Naive thymus-derived CD8-positive, alpha-beta T cell (primary cell): ENCODE measurements around the gene HEATR5B. TPM values are rescaled to one million over a fixed set of nuclear protein-coding genes. Genes with fewer than 3 reads are reported as not detected.

Source experiments
- ATAC-seq, 2 donors: fragments of 150-1000 bp; cut with Tn5 transposase in 1 of 2; sonication (Bioruptor Pico), chemical (Tn5 transposase) in 1 of 2; 1 replicate in 1 of 2; 2 replicates in 1 of 2; pipeline ENCODE4 v1.10.0; 2021; ENCODE audit warnings: mild to moderate bottlenecking in 2 of 2, moderate library complexity in 2 of 2
- POLR2A ChIA-PET: fragments of 350-600 bp; sonication (Branson Sonifier 250); formaldehyde crosslinking; loops from one replicate; lab custom pipeline; 2021; ENCODE audit warnings: antibody characterized with exemption; lab: Charles Lee
- DNase-seq, 10 donors: peaks; one replicate each; pipeline versions ENCODE4 v3.0.0 to v3.0.0-alpha.2; 2020 to 2022
- H3K27ac Mint-ChIP-seq, 10 donors: one replicate each; pipeline ENCODE4 v1.8.0; 2020 to 2022; ENCODE audit warnings: mild to moderate bottlenecking in 10 of 10, mixed read lengths in 10 of 10, moderate library complexity in 4 of 10, inconsistent platforms in 1 of 10
- H3K27me3 Mint-ChIP-seq, 5 donors: one replicate each; pipeline ENCODE4 v1.8.0; 2021 to 2022; ENCODE audit warnings: mixed read lengths in 5 of 5
- H3K36me3 Mint-ChIP-seq, 3 donors: one replicate each; pipeline ENCODE4 v1.8.0; 2020 to 2022; ENCODE audit warnings: mixed read lengths in 3 of 3, mild to moderate bottlenecking in 2 of 3, inconsistent platforms in 1 of 3
- H3K4me1 Mint-ChIP-seq, 4 donors: one replicate each; pipeline ENCODE4 v1.8.0; 2021 to 2022; ENCODE audit warnings: mixed read lengths in 4 of 4
- H3K4me3 Mint-ChIP-seq, 10 donors: one replicate each; pipeline ENCODE4 v1.8.0; 2020 to 2022; ENCODE audit warnings: mild to moderate bottlenecking in 10 of 10, mixed read lengths in 10 of 10, moderate library complexity in 6 of 10, inconsistent platforms in 1 of 10
- H3K9me3 Mint-ChIP-seq, 9 donors: one replicate each; pipeline ENCODE4 v1.8.0; 2020 to 2022; ENCODE audit warnings: mixed read lengths in 9 of 9, mild to moderate bottlenecking in 3 of 9, inconsistent platforms in 1 of 9, moderate library complexity in 1 of 9
- polyA plus RNA-seq, 3 donors: library from polyadenylated mRNA; unstranded; fragments of 300-500 nt; fragmentation: Illumina TruSeq; gene quantifications; one replicate each; pipeline ENCODE4 v1.2.3, GENCODE V29; 2021
- total RNA-seq, 8 experiments: library from RNA in 2 of 8; stranded (reverse) in 2 of 8; gene quantifications; one replicate each; pipeline ENCODE4 v1.2.3 and lab custom pipeline; 2021 to 2026

Gene HEATR5B
- total RNA-seq: 10 to 100 TPM; 36.6 to 40.2 TPM
- 10 to 100 TPM in 1 of 3 donors, 1 to 10 TPM in 2; 5.1 to 10.1 (median 7.1) TPM for polyA plus RNA-seq
- 62.2 to 132 (median 102) reads per million in 6 experiments for total RNA-seq (lab: John Stamatoyannopoulos, UW)

GRCh38 chr2:37083873-37084794, at the start of gene HEATR5B, which contains the start of gene GPATCH11:
TSS of gene HEATR5B (minus strand) at chr2:37084372. CDS start at chr2:37083414, 958 bp downstream.
TSS of gene GPATCH11 (plus strand) at chr2:37084518. CDS start at chr2:37088382, 3,864 bp downstream.
- H3K4me1 Mint-ChIP-seq: peaks cover 13 to 52% (median 21%) of the 10 kb centered on the region in 4 donors
- no peaks in the 10 kb centered on the region for H3K9me3 Mint-ChIP-seq
- H3K27me3 Mint-ChIP-seq: no peaks in the 10 kb centered on the region
- ATAC-seq: peak; percentile 84 to 90
- peaks cover 0 to 27% (median 11%) of the 10 kb centered on the region in 3 donors for H3K36me3 Mint-ChIP-seq
- DNase-seq: peak; percentile 84 to 95 (median 91)
- H3K4me3 Mint-ChIP-seq: no peak within 1 kb of the TSS
- peak within 1 kb of the TSS in 1 of 10 donors; percentile 35 for H3K27ac Mint-ChIP-seq
- POLR2A ChIA-PET: interaction anchor here (0.8 to 2.2 kb wide), 3 partner anchors 73 to 147 kb away, joined by 3 to 8 read pairs (median 4); partner anchors contain the start of genes CEBPZ, EIF2AK2, NDUFAF7 and STRN

DNA sequence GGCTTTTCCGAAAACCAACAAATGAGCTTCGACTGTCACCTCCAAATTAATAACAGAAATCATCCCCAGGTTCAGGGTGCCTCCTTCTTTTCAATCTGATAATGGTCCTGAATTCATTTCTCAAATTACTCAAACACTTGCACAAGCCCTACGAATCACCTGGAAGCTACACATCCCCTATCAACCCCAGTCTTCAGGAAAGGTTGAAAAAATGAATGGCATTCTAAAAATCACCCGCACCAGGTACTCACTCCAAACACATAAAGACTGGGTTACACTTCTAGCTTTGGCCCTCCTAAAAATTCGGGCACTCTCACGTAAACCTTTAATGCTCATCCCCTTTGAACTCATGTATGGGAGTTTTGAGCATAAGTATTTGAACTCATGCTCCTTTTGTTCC, 48.7 kb upstream of the HEATR5B start:
- DNase-seq (no peak), ATAC-seq (no peak)
- H3K4me1 Mint-ChIP-seq: peaks cover 3 to 13% (median 6%) of the 10 kb centered on the region in 4 donors
- POLR2A ChIA-PET: interaction anchor here (1.2 kb wide), 1 partner anchor 23 kb away, joined by 4 read pairs; the partner anchor contains the start of gene EIF2AK2
- H3K36me3 Mint-ChIP-seq: peaks cover 20 to 49% (median 30%) of the 10 kb centered on the region in 3 donors
- no peak overlapping the region for H3K4me3 Mint-ChIP-seq
- no peaks in the 10 kb centered on the region for H3K27me3 Mint-ChIP-seq
- H3K9me3 Mint-ChIP-seq: peaks cover 0 to 2% (median 0%) of the 10 kb centered on the region in 9 donors
- peak overlapping the region in 1 of 10 donors; percentile 28 for H3K27ac Mint-ChIP-seq

- no peaks in the 10 kb centered on the region for H3K27me3 Mint-ChIP-seq
- no peak overlapping the region for H3K4me3 Mint-ChIP-seq
- H3K9me3 Mint-ChIP-seq: no peaks in the 10 kb centered on the region
- peaks cover 8 to 88% (median 51%) of the 10 kb centered on the region in 3 donors for H3K36me3 Mint-ChIP-seq
- H3K27ac Mint-ChIP-seq: peak overlapping the region in 3 of 10 donors; percentile 7 to 75 (median 53)
- H3K4me1 Mint-ChIP-seq: peaks cover under 1 to 12% (median 2%) of the 10 kb centered on the region in 4 donors
- POLR2A ChIA-PET: no interaction called here
- DNase-seq (no peak), ATAC-seq (no peak)
These were observed 41.2 kb upstream of the HEATR5B start for GRCh38 chr2:37125416-37125815.

DNA sequence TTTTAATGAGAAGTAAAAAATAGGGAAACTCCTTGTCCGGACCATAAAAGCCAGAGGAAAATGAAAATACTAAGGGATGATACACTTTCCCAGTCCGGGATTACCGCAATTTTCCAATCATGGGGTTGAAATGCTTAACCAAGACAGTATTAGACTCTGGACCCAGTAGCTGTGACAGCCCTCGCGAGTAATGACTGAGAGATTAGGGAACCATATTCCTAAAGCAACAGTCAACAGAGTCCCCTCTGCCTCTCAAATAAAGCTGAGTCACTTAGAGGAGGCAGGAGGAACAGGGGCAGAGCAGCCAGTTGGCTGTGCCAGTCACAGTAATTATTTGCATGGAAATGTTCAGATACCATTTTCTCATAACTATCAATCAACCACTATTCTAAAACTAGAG, 35.0 kb upstream of the HEATR5B start:
- no peaks in the 10 kb centered on the region for H3K9me3 Mint-ChIP-seq
- no peak overlapping the region for H3K4me3 Mint-ChIP-seq
- POLR2A ChIA-PET: no interaction called here
- DNase-seq (no peak), ATAC-seq (no peak)
- peak overlapping the region in 2 of 10 donors; percentile 1 to 27 for H3K27ac Mint-ChIP-seq
- H3K36me3 Mint-ChIP-seq: peaks cover 0 to 77% (median 22%) of the 10 kb centered on the region in 3 donors
- peaks cover 0 to 4% (median 0%) of the 10 kb centered on the region in 4 donors for H3K4me1 Mint-ChIP-seq
- H3K27me3 Mint-ChIP-seq: no peaks in the 10 kb centered on the region

GRCh38 chr2:37117566-37117965, 33.4 kb upstream of the HEATR5B start:
- peaks cover 0 to 4% (median 0%) of the 10 kb centered on the region in 4 donors for H3K4me1 Mint-ChIP-seq
- DNase-seq: no peak
- H3K4me3 Mint-ChIP-seq: no peak overlapping the region
- POLR2A ChIA-PET: no interaction called here
- no peak for ATAC-seq
- H3K27ac Mint-ChIP-seq: peak overlapping the region in 3 of 10 donors; percentile 11 to 81 (median 43)
- H3K9me3 Mint-ChIP-seq: no peaks in the 10 kb centered on the region
- peaks cover 0 to 78% (median 16%) of the 10 kb centered on the region in 3 donors for H3K36me3 Mint-ChIP-seq
- H3K27me3 Mint-ChIP-seq: no peaks in the 10 kb centered on the region

DNA sequence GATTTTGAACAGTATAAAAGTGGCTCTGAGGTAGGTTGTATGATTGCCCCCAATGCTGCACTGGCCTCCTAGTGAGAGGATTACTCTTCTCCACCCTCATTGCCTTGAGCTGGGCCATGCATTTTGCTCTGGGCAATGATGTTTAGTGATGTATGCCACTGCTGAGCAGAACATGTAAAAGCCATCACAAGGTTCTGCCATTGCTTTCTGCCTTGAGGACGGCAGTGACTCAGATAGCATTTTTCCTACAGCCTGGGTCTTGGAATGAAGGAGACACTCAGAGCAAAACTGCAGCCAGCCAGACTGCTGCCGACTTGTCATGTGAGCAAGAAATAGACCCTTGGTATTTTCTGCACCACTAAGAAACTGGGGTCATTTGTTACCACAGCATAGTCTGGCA, 27.8 kb upstream of the HEATR5B start:
- Mint-ChIP-seq H3K9me3 (no peaks in the 10 kb centered on the region), H3K27ac (no peak overlapping the region), H3K4me3 (no peak overlapping the region), H3K36me3 (peaks cover 4 to 77% (median 18%) of the 10 kb centered on the region in 3 donors), H3K27me3 (no peaks in the 10 kb centered on the region), H3K4me1 (peaks cover 0 to 4% (median 0%) of the 10 kb centered on the region in 4 donors)
- DNase-seq: no peak
- POLR2A ChIA-PET: no interaction called here
- no peak for ATAC-seq

- DNase-seq: no peak
- H3K27ac Mint-ChIP-seq: peak overlapping the region in 2 of 10 donors; percentile 15 to 69
- no peaks in the 10 kb centered on the region for H3K9me3 Mint-ChIP-seq
These were observed 26.4 kb upstream of the HEATR5B start for GRCh38 chr2:37110306-37111212.

DNA sequence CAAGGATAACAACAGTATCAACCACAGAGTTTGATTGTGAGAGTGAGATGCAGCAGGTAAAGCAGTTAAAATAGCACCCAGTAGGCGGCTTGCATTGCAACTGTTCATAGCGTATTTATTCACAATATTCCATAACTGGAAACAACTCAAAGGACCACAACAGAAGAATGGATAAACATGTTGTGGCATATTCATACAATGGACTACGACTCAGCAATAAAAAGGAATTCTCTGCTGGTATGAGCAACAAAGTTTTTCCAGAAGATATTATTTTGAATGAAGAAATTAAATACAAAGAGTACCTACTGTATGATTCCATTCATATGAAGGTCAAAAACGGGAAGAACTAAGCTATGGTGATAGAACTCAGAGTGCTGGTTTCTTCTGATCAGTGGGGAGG, 25.4 kb upstream of the HEATR5B start:
- no peak overlapping the region for H3K27ac Mint-ChIP-seq
- no peaks in the 10 kb centered on the region for H3K9me3 Mint-ChIP-seq
- peaks cover 0 to 2% (median 0%) of the 10 kb centered on the region in 4 donors for H3K4me1 Mint-ChIP-seq
- DNase-seq: no peak
- ATAC-seq: no peak
- peaks cover 4 to 84% (median 15%) of the 10 kb centered on the region in 3 donors for H3K36me3 Mint-ChIP-seq
- POLR2A ChIA-PET: no interaction called here
- H3K27me3 Mint-ChIP-seq: no peaks in the 10 kb centered on the region
- no peak overlapping the region for H3K4me3 Mint-ChIP-seq

More at GRCh38 chr2:37110306-37111212, 26.4 kb upstream of the HEATR5B start:
- Mint-ChIP-seq H3K4me1 (peaks cover 0 to 2% (median 0%) of the 10 kb centered on the region in 4 donors), H3K4me3 (no peak overlapping the region), H3K27me3 (no peaks in the 10 kb centered on the region), H3K36me3 (peaks cover 4 to 77% (median 14%) of the 10 kb centered on the region in 3 donors)
- no peak for ATAC-seq
- POLR2A ChIA-PET: interaction anchor here (0.5 kb wide), 1 partner anchor 10 kb away, joined by 5 read pairs; no protein-coding TSS in a partner anchor

DNA sequence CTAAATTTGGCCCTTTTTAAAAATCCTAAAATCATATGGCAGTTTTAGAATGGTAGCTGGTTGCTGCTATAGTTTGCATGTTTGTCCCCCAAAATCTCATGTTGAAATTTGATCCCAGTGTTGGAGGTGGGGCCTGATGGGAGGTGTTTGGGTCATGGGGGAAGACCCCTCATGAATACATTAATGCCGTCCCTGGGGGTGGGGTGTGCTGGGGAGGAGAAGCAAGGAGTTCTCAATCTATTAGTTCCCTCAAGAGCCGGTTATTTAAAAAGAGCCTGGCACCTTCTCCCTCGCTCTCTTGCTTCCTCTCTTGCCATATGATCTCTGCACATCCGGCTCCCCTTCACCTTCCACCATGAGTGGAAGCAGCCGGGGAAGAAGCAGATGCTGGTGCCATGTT, 21.0 kb upstream of the HEATR5B start:
- no peak for ATAC-seq
- H3K27ac Mint-ChIP-seq: peak overlapping the region in 4 of 10 donors; percentile 49 to 82 (median 66)

GRCh38 chr2:37104178-37104577, 20.0 kb upstream of the HEATR5B start:
- H3K36me3 Mint-ChIP-seq: peaks cover 4 to 83% (median 23%) of the 10 kb centered on the region in 3 donors
- ATAC-seq: no peak
- DNase-seq: no peak
- H3K4me3 Mint-ChIP-seq: no peak overlapping the region
- H3K9me3 Mint-ChIP-seq: no peaks in the 10 kb centered on the region
- H3K27ac Mint-ChIP-seq: peak overlapping the region in 2 of 10 donors; percentile 48 to 53
- no peaks in the 10 kb centered on the region for H3K27me3 Mint-ChIP-seq
- H3K4me1 Mint-ChIP-seq: peaks cover 0 to 2% (median 0%) of the 10 kb centered on the region in 4 donors
- POLR2A ChIA-PET: no interaction called here

More for the DNA sequence above, 21.0 kb upstream of the HEATR5B start:
- DNase-seq: no peak
- POLR2A ChIA-PET: no interaction called here
- Mint-ChIP-seq H3K4me3 (no peak overlapping the region), H3K36me3 (peaks cover 4 to 81% (median 20%) of the 10 kb centered on the region in 3 donors), H3K9me3 (no peaks in the 10 kb centered on the region), H3K4me1 (peaks cover 0 to 2% (median 0%) of the 10 kb centered on the region in 4 donors), H3K27me3 (no peaks in the 10 kb centered on the region)

DNA sequence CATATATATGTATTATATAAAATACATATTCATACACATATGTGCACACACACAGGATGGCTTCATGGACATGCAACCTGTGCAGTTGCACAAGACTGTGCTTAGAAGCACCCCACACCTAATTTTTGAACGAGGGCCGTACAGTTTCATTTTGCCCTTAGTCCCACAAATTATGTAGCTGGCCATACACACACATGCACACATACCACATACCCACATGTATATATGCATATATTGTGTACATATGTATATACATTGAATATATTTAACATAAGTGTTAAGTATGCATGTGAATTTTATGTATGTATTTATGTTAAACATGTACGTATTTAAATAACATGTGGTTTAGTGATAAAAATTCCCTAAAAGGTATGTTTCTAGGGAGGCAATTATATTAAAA, 18.4 kb upstream of the HEATR5B start:
- no peaks in the 10 kb centered on the region for H3K27me3 Mint-ChIP-seq
- no peaks in the 10 kb centered on the region for H3K9me3 Mint-ChIP-seq
- H3K4me1 Mint-ChIP-seq: peaks cover 0 to 2% (median 0%) of the 10 kb centered on the region in 4 donors
- H3K36me3 Mint-ChIP-seq: peaks cover 0 to 69% (median 14%) of the 10 kb centered on the region in 3 donors
- ATAC-seq (no peak), DNase-seq (no peak)
- no peak overlapping the region for H3K27ac Mint-ChIP-seq
- POLR2A ChIA-PET: no interaction called here
- no peak overlapping the region for H3K4me3 Mint-ChIP-seq

DNA sequence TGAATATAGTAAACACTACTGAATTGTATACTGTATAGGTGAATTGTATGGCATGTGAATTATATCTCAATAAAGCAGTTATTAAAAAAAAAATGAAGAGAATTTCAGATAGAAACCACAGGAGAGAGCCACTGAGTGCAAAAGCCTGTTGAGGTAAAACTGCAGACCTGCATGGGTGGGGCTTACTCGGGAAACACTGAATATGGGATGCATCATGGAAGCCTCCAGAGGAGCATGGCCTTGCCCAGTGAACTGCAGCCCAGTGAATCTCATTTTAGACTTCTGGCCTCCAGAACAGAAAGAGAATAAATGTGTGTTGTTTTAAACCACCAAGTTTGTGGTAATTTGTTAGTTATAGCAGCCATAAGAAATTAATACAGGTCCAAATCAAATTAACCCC, 15.9 kb upstream of the HEATR5B start:
- POLR2A ChIA-PET: no interaction called here
- Mint-ChIP-seq H3K36me3 (peaks cover 4 to 68% (median 18%) of the 10 kb centered on the region in 3 donors), H3K4me3 (no peak overlapping the region), H3K9me3 (no peaks in the 10 kb centered on the region), H3K4me1 (peaks cover 0 to 2% (median 0%) of the 10 kb centered on the region in 4 donors), H3K27ac (peak overlapping the region in 4 of 10 donors; percentile 14 to 45 (median 28)), H3K27me3 (no peaks in the 10 kb centered on the region)
- ATAC-seq: no peak
- no peak for DNase-seq
